Stimulated activated CD4-positive, alpha-beta T cell treated with anti-CD3 and anti-CD28 coated beads, Interleukin-2, amount 100 ng/mL, for 48 hours (primary cell): Measurements from ENCODE around the gene MARCHF7.
"Not testable (repeated sequence)": the region's sequence is repeated elsewhere in the genome, so short reads cannot be mapped to it uniquely, and the experiment has no call there.

Experiments used
- DNase-seq, 2 donors: peaks; one replicate each; pipeline ENCODE4 v3.0.0-alpha.2; 2020

The MARCHF7 gene

GRCh38 chr2:159722580-159722979, 10.3 kb downstream of the MARCHF7 start:
- no peak for DNase-seq

GRCh38 chr2:159724795-159725572, 12.7 kb downstream of the MARCHF7 start:
- DNase-seq: not testable (repeated sequence)

- DNase-seq: no peak
Measured at GRCh38 chr2:159725713-159726112, 13.4 kb downstream of the MARCHF7 start.

GRCh38 chr2:159728629-159729028, 16.3 kb downstream of the MARCHF7 start:
- DNase-seq: no peak

GRCh38 chr2:159735648-159736047, 23.3 kb downstream of the MARCHF7 start:
- DNase-seq: no peak

- no peak for DNase-seq
Measured at GRCh38 chr2:159736048-159736447, 23.7 kb downstream of the MARCHF7 start.

DNA sequence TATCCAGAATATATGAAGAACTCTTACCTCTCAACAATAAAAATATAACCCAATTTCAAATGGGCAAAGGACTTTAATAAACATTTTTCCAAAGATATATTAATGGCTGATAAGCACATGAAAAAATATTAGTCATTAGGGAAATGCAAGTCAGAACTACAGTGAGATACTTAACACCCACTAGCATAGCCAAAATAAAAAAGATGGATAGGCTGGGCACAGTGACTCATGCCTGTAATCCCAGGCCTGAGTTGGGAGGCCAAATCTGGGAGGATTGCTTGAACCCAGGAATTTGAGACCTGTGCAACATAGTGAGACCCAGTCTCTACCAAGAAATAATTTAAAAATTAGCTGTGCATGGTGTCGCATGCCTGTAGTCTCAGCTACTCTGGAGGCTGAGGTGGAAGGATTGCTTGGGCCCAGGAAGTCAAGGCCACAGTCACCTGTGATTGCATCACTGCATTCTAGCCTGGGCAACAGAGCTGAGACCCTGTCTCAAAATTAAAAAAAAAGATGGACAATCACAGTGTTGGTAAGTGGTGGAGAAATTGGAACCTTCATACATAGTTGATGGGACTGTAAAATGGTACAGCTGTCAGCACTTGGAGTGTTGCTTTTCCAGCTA, 25.1 kb downstream of the MARCHF7 start:
- DNase-seq: no peak

- DNase-seq: no peak
Measured at GRCh38 chr2:159737917-159738296, 25.6 kb downstream of the MARCHF7 start.

GRCh38 chr2:159738509-159739390, 26.4 kb downstream of the MARCHF7 start:
- no peak for DNase-seq

DNA sequence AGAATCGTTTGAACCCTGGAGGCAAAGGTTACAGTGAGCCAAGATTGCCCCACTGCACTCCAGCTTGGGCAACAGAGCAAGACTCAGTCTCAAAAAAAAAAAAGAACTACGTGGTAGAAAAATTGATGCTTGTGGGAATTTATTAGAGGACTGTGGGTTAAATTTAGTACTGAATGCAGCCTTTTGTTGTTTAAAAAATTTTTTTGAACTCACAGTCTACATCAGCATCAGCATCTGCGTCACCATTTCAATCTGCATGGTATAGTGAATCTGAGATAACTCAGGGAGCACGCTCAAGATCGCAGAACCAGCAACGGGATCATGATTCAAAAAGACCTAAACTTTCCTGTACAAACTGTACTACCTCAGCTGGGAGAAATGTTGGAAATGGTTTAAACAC, 30.5 kb downstream of the MARCHF7 start:
- DNase-seq: no peak

- no peak for DNase-seq
Measured at GRCh38 chr2:159744363-159744762, 32.1 kb downstream of the MARCHF7 start.

DNA sequence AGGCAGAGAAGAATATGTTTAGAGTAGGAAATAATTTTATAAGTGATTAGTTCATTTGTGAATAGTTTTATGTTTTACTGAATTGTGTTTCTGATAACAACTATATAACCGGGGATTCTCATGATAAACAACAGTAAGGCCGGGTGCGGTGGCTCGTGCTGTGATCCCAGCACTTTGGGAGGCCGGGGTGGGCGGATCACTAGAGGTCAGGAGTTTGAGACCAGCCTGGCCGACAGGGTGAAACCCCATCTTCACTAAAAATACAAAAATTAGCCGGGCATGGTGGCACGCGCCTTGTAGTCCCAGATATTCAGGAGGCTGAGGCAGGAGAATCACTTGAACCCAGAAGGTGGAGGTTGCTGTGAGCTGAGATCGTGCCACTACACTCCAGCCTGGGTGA, 32.9 kb downstream of the MARCHF7 start:
- not testable (repeated sequence) for DNase-seq

- DNase-seq: no peak
Measured at GRCh38 chr2:159748089-159748488, 35.8 kb downstream of the MARCHF7 start.

DNA sequence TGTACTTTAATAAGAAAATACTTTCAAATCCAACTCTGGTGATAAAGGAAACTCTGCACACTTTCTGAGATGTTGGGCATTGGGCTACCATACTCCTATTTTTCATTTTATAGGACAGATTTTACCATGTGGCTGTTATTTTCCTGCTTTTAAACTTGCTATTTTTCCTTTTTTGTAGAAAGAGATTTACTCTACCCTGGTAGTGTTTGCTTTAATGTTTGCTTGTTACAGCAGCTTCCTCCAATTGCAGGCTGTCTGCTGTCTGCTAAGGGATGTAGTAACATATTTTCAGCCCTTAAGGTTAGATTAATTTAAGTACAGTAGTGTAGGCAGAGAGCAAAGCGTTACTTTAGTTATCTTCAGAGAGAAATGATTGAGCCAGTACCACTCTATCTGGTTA, 38.6 kb downstream of the MARCHF7 start:
- no peak for DNase-seq

GRCh38 chr2:159753797-159754196, 41.5 kb downstream of the MARCHF7 start:
- DNase-seq: no peak

GRCh38 chr2:159755014-159755413, 42.7 kb downstream of the MARCHF7 start:
- DNase-seq: no peak

GRCh38 chr2:159755788-159756187, 43.5 kb downstream of the MARCHF7 start:
- no peak for DNase-seq

DNA sequence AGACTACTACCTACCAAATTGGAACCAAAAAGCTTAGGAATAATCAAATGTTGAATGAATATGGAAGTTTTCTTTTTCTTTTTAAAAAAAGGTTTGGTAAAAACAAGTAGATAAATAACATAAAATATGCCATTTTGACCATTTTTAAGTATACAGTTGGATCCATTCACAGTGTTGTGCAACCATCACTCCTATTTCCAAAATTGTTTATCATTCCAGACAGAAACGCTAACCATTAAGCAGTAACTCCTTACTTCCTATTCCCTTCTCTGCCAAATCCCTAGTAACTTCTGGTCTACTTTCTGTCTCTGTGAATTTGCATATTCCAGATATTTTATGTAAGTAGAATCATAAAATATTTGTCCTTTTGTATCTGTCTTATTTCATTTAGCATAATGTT, 45.9 kb downstream of the MARCHF7 start:
- DNase-seq: no peak

DNA sequence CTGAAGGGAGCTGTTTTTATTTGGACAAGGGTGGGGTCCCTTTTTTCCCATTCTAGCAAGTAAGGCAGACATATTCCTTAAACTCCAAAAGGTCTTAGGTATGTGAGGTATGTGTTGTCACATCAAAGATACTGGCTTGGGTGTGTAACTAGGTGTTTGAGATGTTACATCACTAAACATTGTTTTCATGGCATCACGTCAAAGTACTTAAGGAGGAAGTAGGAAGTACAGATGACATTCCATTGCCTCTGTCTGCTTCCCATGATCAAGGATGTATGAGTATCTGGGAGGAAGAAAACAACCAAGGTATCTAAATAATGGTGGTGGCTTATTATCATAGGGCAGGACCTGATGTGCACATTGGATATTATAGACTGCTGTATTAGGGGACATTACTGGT, 46.4 kb downstream of the MARCHF7 start:
- no peak for DNase-seq

GRCh38 chr2:159759577-159759976, 47.3 kb downstream of the MARCHF7 start:
- DNase-seq: no peak

DNA sequence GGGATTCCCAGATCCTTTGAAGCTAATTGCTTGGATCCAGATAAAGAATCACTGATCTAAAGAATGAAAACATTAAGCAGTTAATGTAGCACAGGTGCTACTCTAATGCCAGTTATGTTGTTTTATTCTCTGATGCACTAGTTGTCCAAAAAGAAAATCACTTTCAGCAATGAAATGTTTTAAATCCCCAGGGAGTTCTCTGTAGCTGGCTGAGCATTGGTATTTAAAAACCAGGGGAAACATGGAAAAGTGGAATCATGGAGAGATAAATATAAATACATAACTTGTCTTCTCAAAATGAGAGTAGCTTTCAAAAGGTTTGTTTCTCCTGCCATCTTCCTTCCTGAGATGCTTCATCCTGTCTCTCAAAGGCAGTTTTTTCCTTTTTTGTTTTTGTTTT, 48.0 kb downstream of the MARCHF7 start:
- no peak for DNase-seq

- no peak for DNase-seq
Measured at GRCh38 chr2:159762075-159762474, 49.8 kb downstream of the MARCHF7 start.
